Adrenal gland (tissue), 12 donors: ENCODE results near the gene ABCC3. TPM values are rescaled to one million over a fixed set of nuclear protein-coding genes. Genes with fewer than 3 reads are reported as not detected.

ENCODE experiments used
- DNase-seq, 7 donors: peaks; one replicate each; pipeline ENCODE4 v3.0.0-alpha.2; 2019 to 2020
- H3K27ac ChIP-seq, 5 donors: fragments of 200-600 bp; sonication (generic) in 4 of 5; 1 replicate in 3 of 5; 2 replicates in 2 of 5; pipeline versions ENCODE4 v1.5.1 to v1.8.0; 2016 to 2020; ENCODE audit warnings: mild to moderate bottlenecking in 1 of 5
- H3K27me3 ChIP-seq: fragments of 200-600 bp; 2 replicates; pipeline ENCODE4 v1.8.0; 2021
- H3K36me3 ChIP-seq, 2 donors: fragments of 200-600 bp; replicated peaks in 1 of 2; 1 replicate in 1 of 2; 2 replicates in 1 of 2; pipeline versions ENCODE4 v1.5.1 to v1.8.0; 2018 to 2022
- H3K4me1 ChIP-seq, 2 donors: fragments of 200-600 bp; replicated peaks in 1 of 2; 1 replicate in 1 of 2; 2 replicates in 1 of 2; pipeline versions ENCODE4 v1.5.1 to v1.8.0; 2018 to 2021
- H3K4me3 ChIP-seq, 4 donors: fragments of 200-600 bp; sonication (generic) in 3 of 4; one replicate each; pipeline ENCODE4 v1.5.1; 2016 to 2018
- H3K9me3 ChIP-seq, 3 donors: fragments of 200-600 bp; sonication (generic) in 1 of 3; replicated peaks in 1 of 3; 1 replicate in 2 of 3; 2 replicates in 1 of 3; pipeline versions ENCODE4 v1.5.1 to v1.8.0; 2016 to 2021
- POLR2A ChIP-seq, 2 donors: fragments of 450-650 bp; IDR thresholded peaks; one replicate each; pipeline ENCODE4 v1.6.1; 2017; ENCODE audit warnings: antibody characterized with exemption in 2 of 2, mild to moderate bottlenecking in 2 of 2, moderate library complexity in 1 of 2
- whole genome bisulfite sequencing, 4 donors: extraction: QIAGEN DNeasy Blood & Tissue Kit in 2 of 4; methylation state at CpG; one replicate each; pipeline versions ENCODE4 v1.1.5 to v1.1.7; 2013 to 2017; 5-methylcytosine and 5-hydroxymethylcytosine counted together
- intact Hi-C, 2 donors: fragments of 100-400 bp; cut with DNase I; formaldehyde crosslinking; loops; one replicate each; pipeline versions ENCODE4 v1.14.1 to v1.15.0; 2022 to 2023
- polyA plus RNA-seq, 3 donors: library from polyadenylated mRNA; stranded (reverse); fragments of 200-250 nt in 2 of 3; fragments of 350-450 nt in 1 of 3; fragmentation: Illumina TruSeq in 1 of 3; extraction: RNeasy Lipid Tissue Mini Kit (QIAGEN cat#74804) in 1 of 3; gene quantifications; one replicate each; pipeline ENCODE4 v1.2.3, GENCODE V29; 2013 to 2014
- total RNA-seq, 9 donors: library from RNA; depleted of rRNA in 4 of 9; stranded (reverse); fragments of >200 nt in 4 of 9; fragments of 120-200 nt in 1 of 9; fragmentation: NEBNext Ultra II Directional in 1 of 9; extraction: Animal tissue kit (Norgen Biotek cat#: 25700) in 1 of 9; gene quantifications; one replicate each; pipeline versions ENCODE4 v1.1.0 to v1.2.4, GENCODE V29; 2013 to 2023
- TF ChIP-seq, protein P1 (sequence below), 6 experiments: fragments of 450-650 bp in 4 of 6; fragments of 200-600 bp in 2 of 6; sonication (generic) in 1 of 6; IDR thresholded peaks; 1 replicate in 5 of 6; 2 replicates in 1 of 6; pipeline versions ENCODE4 v1.5.1 to v1.8.0; 2016 to 2021; ENCODE audit warnings: antibody characterized with exemption in 6 of 6, mild to moderate bottlenecking in 2 of 6, moderate library complexity in 1 of 6
- donor health status: healthy with polysubstance abuse.
- donor health status: Bipolar disorder and iron deficiency.
- donor health status: DM: yes; HTN: yes; CAD: no.
- donor health status: DM: no; HTN: no; CAD: no.
- donor health status: DM: no; HTN: no; CAD: no.
- donor health status: DM: yes; HTN: yes; CAD: no.

ABCC3 gene
- total and polyA plus RNA-seq, 12 donors: 7.2 to 448 (median 262) TPM

- peak; percentile 45 to 80 (median 70) for DNase-seq
- Histone ChIP-seq H3K27ac (no peak overlapping the region), H3K9me3 (no peaks in the 10 kb centered on the region), H3K4me3 (no peak overlapping the region), H3K36me3 (no peaks in the 10 kb centered on the region), H3K4me1 (peaks cover 6 to 10% of the 10 kb centered on the region in 2 donors), H3K27me3 (no peaks in the 10 kb centered on the region)
- intact Hi-C loops: loop anchor here (5.0 kb wide), 3 partner anchors 47 to 67 kb away; no protein-coding TSS in a partner anchor
- TF ChIP-seq, protein P1, sequence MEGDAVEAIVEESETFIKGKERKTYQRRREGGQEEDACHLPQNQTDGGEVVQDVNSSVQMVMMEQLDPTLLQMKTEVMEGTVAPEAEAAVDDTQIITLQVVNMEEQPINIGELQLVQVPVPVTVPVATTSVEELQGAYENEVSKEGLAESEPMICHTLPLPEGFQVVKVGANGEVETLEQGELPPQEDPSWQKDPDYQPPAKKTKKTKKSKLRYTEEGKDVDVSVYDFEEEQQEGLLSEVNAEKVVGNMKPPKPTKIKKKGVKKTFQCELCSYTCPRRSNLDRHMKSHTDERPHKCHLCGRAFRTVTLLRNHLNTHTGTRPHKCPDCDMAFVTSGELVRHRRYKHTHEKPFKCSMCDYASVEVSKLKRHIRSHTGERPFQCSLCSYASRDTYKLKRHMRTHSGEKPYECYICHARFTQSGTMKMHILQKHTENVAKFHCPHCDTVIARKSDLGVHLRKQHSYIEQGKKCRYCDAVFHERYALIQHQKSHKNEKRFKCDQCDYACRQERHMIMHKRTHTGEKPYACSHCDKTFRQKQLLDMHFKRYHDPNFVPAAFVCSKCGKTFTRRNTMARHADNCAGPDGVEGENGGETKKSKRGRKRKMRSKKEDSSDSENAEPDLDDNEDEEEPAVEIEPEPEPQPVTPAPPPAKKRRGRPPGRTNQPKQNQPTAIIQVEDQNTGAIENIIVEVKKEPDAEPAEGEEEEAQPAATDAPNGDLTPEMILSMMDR (IDR thresholded peaks at IDR 0.05): peak; percentile 70 to 93 (median 88)
- TF ChIP-seq POLR2A (IDR thresholded peaks at IDR 0.05): no peak
- 38 to 62% (median 55%) methylated on average over 3 to 7 of the region's 7 CpGs for WGBS, 4 donors
These were observed 4.0 kb upstream of the ABCC3 start for GRCh38 chr17:50630524-50631194.

DNA sequence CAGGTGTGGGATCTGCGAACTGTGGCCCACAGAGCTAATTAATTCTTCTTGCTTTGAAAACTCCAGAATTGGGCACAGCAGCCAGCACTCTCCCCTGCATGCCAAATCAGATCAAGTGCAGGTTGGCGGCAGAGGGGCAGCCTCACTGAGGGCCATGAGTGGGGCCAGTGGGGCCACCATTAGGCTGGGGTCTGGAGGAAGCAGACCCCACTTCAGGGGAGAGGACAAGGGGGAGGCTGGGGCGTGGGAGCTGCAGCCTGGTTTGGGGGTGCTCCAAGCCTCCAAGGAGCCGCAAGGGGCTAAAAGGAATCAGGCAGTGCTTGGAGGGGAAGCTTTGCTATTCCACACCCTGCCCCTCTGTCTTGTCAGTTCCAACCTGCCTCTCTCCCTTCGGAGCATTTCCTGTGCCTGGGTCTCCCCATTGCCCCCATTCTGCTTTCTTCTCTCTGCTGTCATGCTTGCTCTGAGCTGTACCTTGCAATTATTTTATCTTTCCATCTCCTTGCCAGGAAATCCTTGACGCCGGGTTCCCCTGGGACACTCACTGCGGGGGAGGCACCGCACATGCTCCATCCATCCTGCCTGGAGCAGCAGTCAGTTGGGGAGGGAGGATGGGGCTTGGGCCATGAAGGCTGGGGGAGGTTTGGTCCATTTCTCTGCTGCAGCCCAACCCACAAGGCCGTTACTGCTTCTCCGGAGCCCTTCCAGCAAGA lies 3.3 kb upstream of the ABCC3 start:
- no peaks in the 10 kb centered on the region for H3K27me3 ChIP-seq
- DNase-seq: no peak
- no peak overlapping the region for H3K27ac ChIP-seq
- TF ChIP-seq POLR2A (IDR thresholded peaks at IDR 0.05): no peak
- no peak overlapping the region for H3K4me3 ChIP-seq
- H3K36me3 ChIP-seq: no peaks in the 10 kb centered on the region
- 53 to 71% (median 61%) methylated on average over 9 to 11 of the region's 11 CpGs for WGBS, 4 donors
- peaks cover 13 to 17% of the 10 kb centered on the region in 2 donors for H3K4me1 ChIP-seq
- no peaks in the 10 kb centered on the region for H3K9me3 ChIP-seq
- intact Hi-C loops: loop anchor here (5.0 kb wide), 3 partner anchors 46 to 66 kb away; no protein-coding TSS in a partner anchor

DNA sequence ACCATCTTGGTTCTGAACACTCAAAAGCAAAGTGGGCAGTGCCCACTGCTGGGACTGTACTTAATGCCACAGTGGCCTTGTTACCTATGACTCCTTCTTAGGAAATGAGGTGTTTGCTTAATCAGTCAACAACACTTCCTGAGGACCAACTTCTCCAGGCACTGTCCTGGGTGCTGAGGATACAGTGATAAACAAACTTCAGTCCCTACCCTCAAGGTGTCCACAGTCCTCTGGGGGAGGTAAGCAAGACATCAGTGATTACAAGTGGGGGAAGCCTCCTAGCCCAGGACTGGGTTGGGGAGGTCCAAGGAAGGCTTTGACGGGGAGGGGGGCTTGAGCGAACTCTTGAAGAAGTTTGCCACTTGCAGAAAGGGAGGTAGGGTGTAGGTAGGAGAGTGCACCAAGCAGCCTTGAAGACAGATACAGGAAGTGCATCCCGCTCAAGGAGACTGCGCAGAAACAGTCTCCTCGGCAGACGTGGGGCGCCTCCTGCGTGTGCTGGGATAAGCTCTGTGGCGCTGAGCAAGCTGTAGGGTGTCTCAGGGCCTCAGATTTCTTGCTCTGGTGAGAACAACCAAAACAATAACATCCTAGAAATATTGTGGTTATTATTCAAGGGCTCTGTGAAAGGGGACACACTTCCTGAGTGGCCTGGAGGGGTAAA lies 2.6 kb upstream of the ABCC3 start:
- Histone ChIP-seq H3K27me3 (no peaks in the 10 kb centered on the region), H3K4me3 (no peak overlapping the region), H3K9me3 (no peaks in the 10 kb centered on the region), H3K27ac (no peak overlapping the region), H3K4me1 (peaks cover 20 to 24% of the 10 kb centered on the region in 2 donors), H3K36me3 (no peaks in the 10 kb centered on the region)
- TF ChIP-seq, protein P1 (IDR thresholded peaks at IDR 0.05): no peak
- no peak for TF ChIP-seq POLR2A (IDR thresholded peaks at IDR 0.05)
- no peak for DNase-seq
- WGBS, 4 donors: 87 to 95% (median 92%) methylated on average over 9 of the region's 9 CpGs
- intact Hi-C loops: loop anchor here (5.0 kb wide), 3 partner anchors 45 to 65 kb away; no protein-coding TSS in a partner anchor

DNA sequence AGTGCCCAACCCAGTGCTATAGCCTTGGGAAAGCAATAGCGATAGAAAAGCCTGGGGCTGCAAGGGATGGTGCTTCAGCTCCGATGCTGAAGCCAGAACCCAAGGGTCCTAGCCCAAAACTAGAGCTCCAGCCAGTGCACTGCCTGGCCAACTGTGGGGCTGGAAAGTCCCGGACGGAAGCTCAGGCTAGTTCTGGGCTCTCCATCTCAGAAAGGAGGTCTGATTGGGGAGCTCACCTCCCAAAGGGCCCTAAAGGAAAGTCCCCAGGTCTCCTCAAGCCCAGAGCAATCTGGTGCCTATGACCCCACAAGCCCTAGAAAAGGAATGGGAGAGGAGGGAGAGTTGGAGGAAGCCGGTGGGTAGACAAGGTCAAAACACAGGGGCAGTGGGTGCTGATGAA lies 2.0 kb upstream of the ABCC3 start:
- Histone ChIP-seq H3K9me3 (no peaks in the 10 kb centered on the region), H3K36me3 (no peaks in the 10 kb centered on the region), H3K4me3 (no peak overlapping the region), H3K27me3 (no peaks in the 10 kb centered on the region), H3K4me1 (peaks cover 26 to 27% of the 10 kb centered on the region in 2 donors), H3K27ac (no peak overlapping the region)
- TF ChIP-seq, protein P1 (IDR thresholded peaks at IDR 0.05): no peak
- no peak for TF ChIP-seq POLR2A (IDR thresholded peaks at IDR 0.05)
- intact Hi-C loops: loop anchor here (5.0 kb wide), 3 partner anchors 45 to 65 kb away; no protein-coding TSS in a partner anchor
- DNase-seq: no peak
- 80 to 97% (median 95%) methylated on average over 5 of the region's 5 CpGs for WGBS, 4 donors
